AG09309 (cell line): ENCODE measurements around the gene ENTPD6.

ENCODE experiments used
- DNase-seq: peaks from one replicate; pipeline ENCODE4 v3.0.0-alpha.2; 2010; ENCODE audit warnings: low read depth
- H3K4me3 ChIP-seq: 2 replicates; pipeline ENCODE4 v1.5.1; 2011; ENCODE audit warnings: mild to moderate bottlenecking, low read depth, low read length, moderate library complexity; ENCODE audit not compliant: control insufficient read depth
- CTCF ChIP-seq: IDR thresholded peaks from 2 replicates; pipeline ENCODE4 v1.5.1; 2011; ENCODE audit warnings: mild to moderate bottlenecking, low read depth, low read length, inconsistent platforms; ENCODE audit not compliant: insufficient read depth, control insufficient read depth; ENCODE audit errors: missing control alignments

The ENTPD6 gene

GRCh38 chr20:25214426-25214790 is 18.9 kb downstream of the ENTPD6 start:
- TF ChIP-seq CTCF, result no peak
- no peak overlapping the region for H3K4me3 ChIP-seq
- DNase-seq, result no peak

GRCh38 chr20:25214819-25215218 is 19.3 kb downstream of the ENTPD6 start:
- DNase-seq, result no peak
- no peak for TF ChIP-seq CTCF
- no peak overlapping the region for H3K4me3 ChIP-seq

- no peak for DNase-seq
- H3K4me3 ChIP-seq, result no peak overlapping the region
- TF ChIP-seq CTCF, result no peak
Measured at GRCh38 chr20:25215521-25215920, 20.0 kb downstream of the ENTPD6 start.

- no peak for DNase-seq
- H3K4me3 ChIP-seq, result no peak overlapping the region
- TF ChIP-seq CTCF, result no peak
Measured at GRCh38 chr20:25216199-25216945, 20.9 kb downstream of the ENTPD6 start.

GRCh38 chr20:25217161-25218108 is 21.9 kb downstream of the ENTPD6 start:
- no peak for DNase-seq
- no peak for TF ChIP-seq CTCF
- no peak overlapping the region for H3K4me3 ChIP-seq

- no peak for DNase-seq
- TF ChIP-seq CTCF, result no peak
- H3K4me3 ChIP-seq, result no peak overlapping the region
Measured at GRCh38 chr20:25218109-25218486, 22.6 kb downstream of the ENTPD6 start.
